Renal pelvis (tissue), 4 donors: Measurements from ENCODE around the gene RAB8A. TPM values are rescaled to one million over a fixed set of nuclear protein-coding genes. Genes with fewer than 3 reads are reported as not detected.

Experiments used
- DNase-seq: peaks from one replicate; pipeline ENCODE4 v3.0.0-alpha.2; 2013
- polyA plus RNA-seq, 3 donors: library from polyadenylated mRNA; unstranded; fragments of 120-200 nt; gene quantifications; one replicate each; pipeline ENCODE4 v1.2.1, GENCODE V29; 2013; ENCODE audit not compliant: insufficient read length in 3 of 3

RAB8A gene
- polyA plus RNA-seq, 3 donors = 69.8 to 92.8 (median 89.6) TPM

- DNase-seq = no peak
Observed at GRCh38 chr19:16135430-16136127, 23.9 kb downstream of the RAB8A start.

DNA sequence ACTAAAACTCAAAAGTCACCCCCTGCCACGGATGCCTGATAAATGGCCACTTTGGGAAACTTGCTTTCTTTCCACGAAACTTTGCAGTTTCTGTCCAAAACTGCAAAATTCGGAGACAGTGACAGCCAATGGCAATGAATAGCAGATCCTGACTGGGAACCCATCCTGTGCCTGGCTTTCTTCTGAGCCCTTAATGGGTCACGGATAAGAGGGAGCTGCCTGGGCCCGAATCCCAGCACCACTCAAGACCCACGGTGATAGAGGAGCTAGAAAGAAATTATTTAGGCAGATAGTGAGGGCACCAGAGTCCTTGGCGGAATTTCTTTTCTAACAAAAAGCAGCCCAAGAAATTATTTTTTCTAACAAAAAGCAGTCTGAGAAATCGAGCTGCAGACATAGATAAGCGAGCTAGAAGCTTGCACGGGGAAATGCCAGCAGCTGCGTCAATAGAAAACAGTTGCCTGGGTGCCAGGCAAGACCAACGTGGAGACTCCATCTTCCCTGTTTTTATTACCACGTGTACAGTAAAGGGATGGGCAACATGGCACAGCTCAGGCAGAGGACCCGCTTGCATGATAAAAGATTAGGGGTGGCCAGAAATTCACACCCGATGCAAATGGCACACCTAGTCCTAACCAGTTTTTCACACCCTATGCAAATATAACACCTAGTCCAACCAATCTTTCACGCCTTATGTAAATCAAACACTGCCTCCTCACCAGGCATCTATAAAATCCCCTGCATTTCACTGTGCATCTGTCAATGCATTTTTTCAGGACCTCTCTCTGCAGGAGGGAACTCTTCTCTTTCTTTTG, 24.7 kb downstream of the RAB8A start:
- no peak for DNase-seq

DNA sequence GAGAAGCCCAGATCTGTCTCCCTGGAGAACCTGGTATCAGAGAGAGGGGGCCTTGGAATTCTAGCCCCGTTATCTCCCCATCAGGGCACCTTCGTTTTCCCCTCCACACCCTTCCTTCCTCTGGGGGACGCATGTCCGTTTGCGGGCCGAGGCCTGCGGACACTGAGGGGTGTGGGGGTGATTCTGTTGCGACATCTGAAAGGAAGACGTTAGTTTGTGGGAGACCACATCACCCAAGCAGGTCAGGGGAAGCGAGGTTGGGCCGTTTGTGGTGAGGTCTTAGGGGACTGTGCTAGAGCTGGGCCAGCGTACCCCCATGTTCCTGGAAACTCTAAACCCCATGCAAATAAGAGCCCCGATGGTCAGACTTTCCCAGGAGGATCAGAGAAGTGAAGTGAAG, 28.1 kb downstream of the RAB8A start:
- no peak for DNase-seq

GRCh38 chr19:16141043-16141442, 29.4 kb downstream of the RAB8A start:
- no peak for DNase-seq

DNA sequence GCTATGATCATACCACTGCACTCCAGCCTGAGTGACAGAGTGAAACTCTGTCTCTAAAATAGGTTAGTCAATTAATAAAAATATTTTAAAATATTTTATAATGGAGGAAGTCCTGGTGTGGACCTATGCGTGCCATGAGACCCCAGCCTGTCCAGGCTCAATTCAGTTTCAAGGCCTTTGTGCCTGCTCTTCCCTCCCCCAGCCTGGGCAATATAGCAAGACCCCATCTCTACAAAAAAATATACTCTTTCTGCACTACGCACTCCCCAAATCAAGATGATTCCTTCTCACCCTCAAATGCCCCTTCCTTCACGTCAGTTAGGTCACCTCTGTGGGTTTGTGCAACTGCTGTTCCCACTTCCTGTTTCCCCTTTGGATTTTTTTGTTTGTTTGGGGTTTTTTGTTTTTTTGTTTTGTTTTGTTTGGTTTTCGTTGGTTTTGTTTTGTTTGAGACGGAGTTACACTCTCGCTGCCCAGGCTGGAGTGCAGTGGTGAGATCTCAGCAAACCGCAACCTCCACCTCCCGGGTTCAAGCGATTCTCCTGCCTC, 30.4 kb downstream of the RAB8A start:
- DNase-seq = no peak

- DNase-seq = peak; percentile 7
Observed at GRCh38 chr19:16143399-16144215, 31.9 kb downstream of the RAB8A start, which contains the start of gene HSH2D. Gene HSH2D (plus strand): TSS chr19:16143685. CDS start chr19:16148751, 5,066 bp downstream.

DNA sequence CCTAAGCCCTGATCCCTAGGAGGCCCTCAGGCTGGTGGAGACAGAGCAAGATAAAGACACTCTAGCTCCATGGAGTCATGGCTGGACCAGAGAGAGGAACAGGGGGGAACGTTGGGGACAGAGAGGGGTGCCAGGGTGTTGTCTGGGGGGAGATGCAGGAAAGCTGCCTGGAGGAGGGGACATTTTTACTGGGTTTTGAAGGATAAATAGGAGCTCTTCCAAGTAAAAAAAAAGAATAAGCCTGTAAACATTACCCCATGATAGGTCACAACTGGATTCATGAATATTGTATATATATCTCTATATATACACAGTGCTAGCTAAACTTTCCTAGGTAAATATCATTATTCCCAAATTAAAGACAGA, 32.5 kb downstream of the RAB8A start:
- no peak for DNase-seq

DNA sequence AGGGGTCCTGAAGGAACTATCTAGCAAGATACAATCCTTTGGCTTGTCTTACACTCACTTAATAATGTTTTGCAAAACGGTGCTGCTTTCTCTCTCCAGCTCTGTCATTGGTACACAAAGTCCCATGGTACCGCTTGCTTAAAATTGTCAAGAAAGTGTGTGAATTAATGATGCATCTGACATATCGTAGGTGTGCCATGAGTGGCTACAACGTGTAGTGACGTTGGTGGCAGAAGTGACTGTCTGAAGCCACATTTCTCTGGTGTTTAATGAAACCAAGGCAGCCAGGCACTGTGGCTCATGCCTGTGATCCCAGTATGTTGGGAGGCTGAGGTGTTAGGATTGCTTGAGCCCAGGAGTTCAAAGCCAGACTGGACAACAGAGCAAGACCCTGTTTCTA, 34.4 kb downstream of the RAB8A start:
- DNase-seq = no peak

- DNase-seq = no peak
Observed at GRCh38 chr19:16148443-16149229, 36.9 kb downstream of the RAB8A start.

DNA sequence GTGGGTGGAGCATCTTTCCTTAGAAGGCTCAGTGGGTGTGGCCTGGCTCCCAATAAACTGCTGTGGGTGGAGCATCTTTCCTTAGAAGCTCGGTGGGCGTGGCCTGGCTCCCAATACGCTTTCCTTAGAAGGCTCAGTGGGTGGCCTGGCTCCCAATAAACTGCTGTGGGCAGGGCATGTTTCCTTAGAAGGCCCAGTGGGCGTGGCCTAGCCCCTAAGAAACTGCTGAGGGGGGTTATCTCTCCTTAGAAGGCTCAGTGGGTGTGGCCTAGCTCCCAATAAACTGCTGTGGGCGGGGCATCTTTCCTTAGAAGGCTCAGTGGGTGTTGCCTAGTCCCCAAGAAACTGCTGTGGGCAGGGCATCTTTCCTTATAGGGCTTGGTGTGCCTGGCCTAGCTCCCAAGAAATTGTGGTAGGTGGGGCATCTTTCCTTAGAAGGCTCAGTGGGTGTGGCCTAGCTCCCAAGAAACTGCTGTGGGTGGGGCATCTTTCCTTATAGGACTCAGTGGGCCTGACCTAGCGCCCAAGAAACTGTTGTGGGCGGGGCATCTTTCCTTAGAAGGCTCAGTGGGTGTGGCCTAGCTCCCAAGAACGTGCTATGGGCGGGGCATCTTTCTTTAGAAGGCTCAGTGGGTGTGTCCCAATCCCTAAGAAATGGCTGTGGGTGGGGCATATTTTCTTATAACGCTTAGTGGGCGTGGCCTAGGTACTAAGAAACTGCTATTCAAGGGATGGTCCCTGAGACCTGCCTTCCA, 42.1 kb downstream of the RAB8A start:
- no peak for DNase-seq

GRCh38 chr19:16154557-16154956, 42.9 kb downstream of the RAB8A start:
- DNase-seq = no peak

DNA sequence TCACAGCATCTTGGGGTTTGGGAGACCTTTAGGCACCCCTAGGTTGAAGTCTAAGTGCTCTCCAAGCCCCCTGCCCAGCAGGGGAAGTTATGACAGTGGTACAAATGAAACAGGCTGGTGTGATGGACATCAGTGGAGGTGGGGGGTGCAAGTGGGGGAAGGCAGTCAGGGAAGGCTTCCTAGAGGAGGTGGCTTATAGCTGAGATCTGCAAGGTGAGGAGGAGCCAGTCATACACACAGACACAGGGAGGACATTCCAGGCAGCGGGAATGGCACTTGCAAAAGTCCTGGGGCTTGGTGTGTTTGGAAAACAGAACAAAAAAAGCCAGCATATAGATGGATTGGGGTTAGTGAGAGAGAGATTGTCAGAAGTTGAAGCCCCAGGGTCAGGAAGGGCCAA, 43.4 kb downstream of the RAB8A start:
- DNase-seq = no peak

DNA sequence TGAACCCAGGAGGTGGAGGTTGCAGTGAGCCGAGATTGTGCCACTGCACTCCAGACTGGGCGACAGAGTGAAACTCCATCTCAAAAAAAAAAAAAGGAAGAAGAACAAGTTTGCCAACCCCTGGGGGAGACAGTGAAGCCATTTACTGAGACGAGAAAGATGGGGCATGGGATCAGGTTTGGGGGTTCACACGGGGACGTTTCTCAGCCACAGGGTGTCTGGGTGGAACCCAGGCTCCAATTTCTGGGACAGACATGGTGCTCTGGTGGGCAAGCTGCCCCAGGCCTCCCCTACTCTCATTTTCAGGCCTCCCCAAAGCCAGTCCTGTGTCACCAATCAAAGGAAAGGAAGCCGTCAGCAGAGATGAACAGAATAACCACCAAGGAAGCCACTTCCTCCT, 45.2 kb downstream of the RAB8A start:
- no peak for DNase-seq

- no peak for DNase-seq
Observed at GRCh38 chr19:16157601-16158000, 45.9 kb downstream of the RAB8A start.

GRCh38 chr19:16159655-16160054, 48.0 kb downstream of the RAB8A start:
- no peak for DNase-seq

DNA sequence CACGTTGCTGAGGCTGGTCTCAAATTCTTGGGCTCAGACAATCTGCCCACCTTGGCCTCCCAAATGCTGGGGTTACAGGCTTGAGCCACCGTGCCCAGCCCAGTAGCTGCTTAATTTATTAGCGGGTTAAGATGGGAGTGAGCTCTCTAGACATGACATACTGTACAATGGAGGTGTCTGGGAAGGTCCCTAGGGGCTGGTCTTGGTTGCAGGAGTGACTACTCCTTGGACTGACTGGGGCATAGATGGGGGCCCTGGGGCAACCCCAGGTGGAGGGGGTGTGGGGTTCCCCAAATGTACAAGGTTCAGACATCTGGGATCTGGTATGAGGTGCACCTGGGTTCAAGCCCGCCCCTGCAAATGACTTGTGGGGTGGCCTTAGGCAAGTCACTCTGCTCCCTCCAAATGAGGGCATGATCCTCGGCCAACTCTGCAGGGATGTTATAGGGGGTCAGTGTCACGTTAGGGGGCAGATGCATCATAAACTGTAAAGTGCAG, 48.8 kb downstream of the RAB8A start:
- DNase-seq = no peak

- DNase-seq = no peak
Observed at GRCh38 chr19:16160943-16161560, 49.4 kb downstream of the RAB8A start.

DNA sequence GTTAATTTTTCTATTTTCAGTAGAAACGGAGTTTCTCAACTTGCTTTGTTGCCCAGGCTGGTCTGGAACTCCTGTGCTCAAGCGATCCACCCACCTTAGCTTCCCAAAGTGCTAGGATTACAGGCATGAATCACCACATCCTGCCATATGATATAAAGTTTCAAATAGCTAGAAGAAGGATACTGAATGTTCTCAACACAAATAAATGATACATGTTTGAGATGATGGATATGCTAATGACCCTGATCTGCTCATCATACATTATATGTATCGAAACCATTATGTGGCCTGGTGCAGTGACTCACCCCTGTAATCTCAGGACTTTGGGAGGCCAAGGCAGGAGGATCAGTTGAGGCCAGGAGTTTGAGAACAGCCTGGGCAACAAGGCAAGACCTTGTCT, 50.2 kb downstream of the RAB8A start:
- DNase-seq = no peak

DNA sequence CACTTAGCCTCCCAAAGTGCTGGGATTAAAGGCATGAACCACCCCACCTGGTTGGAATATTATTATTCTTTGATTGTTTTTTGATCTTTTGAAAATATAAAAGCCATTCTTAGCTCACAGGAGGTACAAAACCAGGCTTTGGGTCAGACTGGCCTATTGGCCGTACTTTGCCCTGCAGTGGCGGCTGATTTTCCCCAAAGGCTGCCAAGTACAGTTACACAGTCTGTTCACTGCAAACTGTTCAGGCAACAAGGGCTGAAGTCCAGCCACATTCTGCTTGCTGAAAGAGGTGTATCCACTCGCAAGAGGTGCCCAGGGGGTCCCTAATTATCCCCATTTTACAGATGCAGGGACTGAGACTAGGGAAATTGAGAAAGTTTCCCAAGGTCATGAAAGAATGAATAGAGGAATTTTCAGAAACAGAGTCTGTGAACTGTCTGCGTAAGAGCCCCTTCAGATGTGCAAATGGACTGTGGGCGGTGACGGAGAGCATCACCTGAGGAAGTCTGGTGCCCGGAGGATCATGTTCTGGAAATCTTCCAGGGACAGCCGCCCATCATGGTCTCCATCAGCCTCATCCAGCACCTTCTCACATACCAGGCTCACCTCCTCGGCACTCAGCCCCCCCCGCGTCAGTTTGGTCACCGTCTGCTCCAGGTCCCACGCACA, 52.7 kb downstream of the RAB8A start:
- no peak for DNase-seq
